Measurements from ENCODE around the gene SLC9A9. TPM values are rescaled to one million over a fixed set of nuclear protein-coding genes. Genes with fewer than 3 reads are reported as not detected.

SLC9A9 gene
- total RNA-seq, 1 donor from 2014 or later = 0.22 TPM

DNA sequence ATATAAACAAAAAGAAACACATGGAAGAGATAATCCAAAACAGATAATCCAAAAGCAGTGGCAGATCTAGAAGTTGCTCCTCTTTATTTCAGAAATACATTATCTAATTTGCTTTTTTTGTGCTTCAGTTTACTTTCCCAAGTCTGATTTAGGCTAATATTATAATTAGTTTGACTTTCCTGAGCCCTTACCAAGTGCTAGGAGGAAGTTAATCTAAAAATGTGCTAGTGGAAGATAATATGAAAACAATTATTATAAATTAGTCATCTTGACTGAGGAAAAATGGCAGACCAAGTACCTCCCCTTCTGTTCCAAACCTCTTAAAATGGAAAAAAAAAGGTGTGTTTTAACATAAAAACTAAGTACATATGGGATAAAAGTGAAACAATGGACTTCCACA lies 17.5 kb downstream of the SLC9A9 start:
- Histone ChIP-seq H3K27ac (no peak overlapping the region), H3K4me3 (no peak overlapping the region), H2AFZ (replicated peaks) (no peak overlapping the region), H3K79me2 (ENCODE audit: low read depth) (no peaks in the 10 kb centered on the region), H3K27me3 (no peaks in the 10 kb centered on the region), H4K20me1 (ENCODE audit: low read depth) (no peaks in the 10 kb centered on the region), H3K9me3 (ENCODE audit: low read depth) (no peaks in the 10 kb centered on the region), H3F3A (ENCODE audit: low read depth) (no peaks in the 10 kb centered on the region), H3K36me3 (no peaks in the 10 kb centered on the region), H3K9ac (no peak overlapping the region), H3K4me1 (no peaks in the 10 kb centered on the region), H3K4me2 (no peak overlapping the region)
- Mint-ChIP-seq H3K9me3 (no peaks in the 10 kb centered on the region), H3K4me3 (no peak overlapping the region), H3K27me3 (ENCODE audit: insufficient read depth, low read depth) (no peaks in the 10 kb centered on the region), H3K4me1 (no peaks in the 10 kb centered on the region), H3K27ac (no peak overlapping the region), H3K36me3 (no peaks in the 10 kb centered on the region)
- TF ChIP-seq EZH2 (IDR thresholded peaks at IDR 0.05) = no peak
- TF ChIP-seq, protein P1, sequence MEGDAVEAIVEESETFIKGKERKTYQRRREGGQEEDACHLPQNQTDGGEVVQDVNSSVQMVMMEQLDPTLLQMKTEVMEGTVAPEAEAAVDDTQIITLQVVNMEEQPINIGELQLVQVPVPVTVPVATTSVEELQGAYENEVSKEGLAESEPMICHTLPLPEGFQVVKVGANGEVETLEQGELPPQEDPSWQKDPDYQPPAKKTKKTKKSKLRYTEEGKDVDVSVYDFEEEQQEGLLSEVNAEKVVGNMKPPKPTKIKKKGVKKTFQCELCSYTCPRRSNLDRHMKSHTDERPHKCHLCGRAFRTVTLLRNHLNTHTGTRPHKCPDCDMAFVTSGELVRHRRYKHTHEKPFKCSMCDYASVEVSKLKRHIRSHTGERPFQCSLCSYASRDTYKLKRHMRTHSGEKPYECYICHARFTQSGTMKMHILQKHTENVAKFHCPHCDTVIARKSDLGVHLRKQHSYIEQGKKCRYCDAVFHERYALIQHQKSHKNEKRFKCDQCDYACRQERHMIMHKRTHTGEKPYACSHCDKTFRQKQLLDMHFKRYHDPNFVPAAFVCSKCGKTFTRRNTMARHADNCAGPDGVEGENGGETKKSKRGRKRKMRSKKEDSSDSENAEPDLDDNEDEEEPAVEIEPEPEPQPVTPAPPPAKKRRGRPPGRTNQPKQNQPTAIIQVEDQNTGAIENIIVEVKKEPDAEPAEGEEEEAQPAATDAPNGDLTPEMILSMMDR (IDR thresholded peaks at IDR 0.05) = no peak
- no peak for DNase-seq (ENCODE audit: low spot score)

DNA sequence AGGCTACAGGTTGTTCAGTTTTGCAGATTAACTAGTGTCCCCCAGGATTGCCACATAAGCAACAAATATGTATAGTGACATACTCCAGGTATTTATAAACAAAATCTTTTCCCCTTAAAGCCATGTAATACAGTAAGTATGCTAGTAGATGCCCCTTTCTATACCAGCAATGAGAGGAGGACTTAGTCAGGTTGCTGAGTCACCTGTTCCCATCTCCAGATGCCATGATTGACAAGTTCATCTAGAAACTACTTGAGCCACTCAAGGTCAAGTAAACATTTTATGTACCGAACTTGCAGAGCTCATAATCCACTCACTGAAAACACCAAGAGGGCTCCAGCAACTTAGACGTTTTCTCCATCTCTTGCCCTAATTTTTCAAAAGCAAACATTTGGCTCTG lies 18.2 kb downstream of the SLC9A9 start:
- H3F3A ChIP-seq (ENCODE audit: low read depth) = no peaks in the 10 kb centered on the region
- H3K27me3 Mint-ChIP-seq (ENCODE audit: insufficient read depth, low read depth) = no peaks in the 10 kb centered on the region
- no peaks in the 10 kb centered on the region for H4K20me1 ChIP-seq (ENCODE audit: low read depth)
- no peak overlapping the region for H3K4me3 ChIP-seq
- H3K9me3 ChIP-seq (ENCODE audit: low read depth) = no peaks in the 10 kb centered on the region
- no peaks in the 10 kb centered on the region for H3K9me3 Mint-ChIP-seq
- TF ChIP-seq EZH2phosphoT487 (IDR thresholded peaks at IDR 0.05) (no peak), EZH2 (IDR thresholded peaks at IDR 0.05) (no peak)
- TF ChIP-seq, protein P1 (IDR thresholded peaks at IDR 0.05) = no peak
- no peak overlapping the region for H3K4me3 Mint-ChIP-seq
- no peaks in the 10 kb centered on the region for H3K79me2 ChIP-seq (ENCODE audit: low read depth)
- no peaks in the 10 kb centered on the region for H3K36me3 ChIP-seq
- H3K4me1 ChIP-seq = no peaks in the 10 kb centered on the region
- no peak overlapping the region for H3K27ac ChIP-seq
- H3K4me1 Mint-ChIP-seq = no peaks in the 10 kb centered on the region
- DNase-seq (ENCODE audit: low spot score) = no peak
- H3K9ac ChIP-seq = no peak overlapping the region
- no peaks in the 10 kb centered on the region for H3K36me3 Mint-ChIP-seq
- H3K27me3 ChIP-seq = no peaks in the 10 kb centered on the region
- no peak overlapping the region for H2AFZ ChIP-seq (replicated peaks)
- no peak overlapping the region for H3K4me2 ChIP-seq
- no peak overlapping the region for H3K27ac Mint-ChIP-seq

DNA sequence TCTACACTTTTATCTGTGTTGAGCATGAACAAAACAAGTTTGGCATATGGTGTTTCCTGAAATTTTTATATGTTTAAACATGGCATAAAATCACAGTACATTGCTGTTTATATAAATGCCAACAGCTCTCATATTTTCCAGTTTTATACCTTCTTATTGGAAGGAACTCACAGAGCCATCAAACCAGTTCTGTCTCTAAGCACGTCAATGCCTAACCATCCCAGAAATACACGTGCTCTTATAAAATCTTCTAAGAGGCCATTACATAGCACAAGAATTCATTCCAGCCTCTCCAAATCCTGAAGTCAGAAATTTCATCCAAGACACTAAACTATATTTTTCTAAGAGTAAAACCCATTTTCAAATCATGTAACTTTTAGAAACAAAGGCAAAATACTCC lies 20.8 kb downstream of the SLC9A9 start:
- Histone ChIP-seq H2AFZ (replicated peaks) (no peak overlapping the region), H4K20me1 (ENCODE audit: low read depth) (no peaks in the 10 kb centered on the region)
- H3K4me1 Mint-ChIP-seq = peaks cover 3% of the 10 kb centered on the region

More for the DNA sequence above, 20.8 kb downstream of the SLC9A9 start:
- Histone ChIP-seq H3K9ac (no peak overlapping the region), H3K36me3 (no peaks in the 10 kb centered on the region), H3K9me3 (ENCODE audit: low read depth) (no peaks in the 10 kb centered on the region), H3K79me2 (ENCODE audit: low read depth) (no peaks in the 10 kb centered on the region), H3K4me3 (no peak overlapping the region), H3K4me1 (no peaks in the 10 kb centered on the region), H3K4me2 (no peak overlapping the region), H3K27me3 (no peaks in the 10 kb centered on the region), H3K27ac (no peak overlapping the region), H3F3A (ENCODE audit: low read depth) (no peaks in the 10 kb centered on the region)
- no peak for DNase-seq (ENCODE audit: low spot score)
- Mint-ChIP-seq H3K27me3 (ENCODE audit: insufficient read depth, low read depth) (no peaks in the 10 kb centered on the region), H3K36me3 (no peaks in the 10 kb centered on the region), H3K9me3 (no peaks in the 10 kb centered on the region), H3K4me3 (no peak overlapping the region), H3K27ac (no peak overlapping the region)
- TF ChIP-seq, protein P1 (IDR thresholded peaks at IDR 0.05) = no peak
- TF ChIP-seq EZH2phosphoT487 (IDR thresholded peaks at IDR 0.05) = no peak
- no peak for TF ChIP-seq EZH2 (IDR thresholded peaks at IDR 0.05)

Measured in neural progenitor cell (in vitro differentiated cells).